GM19455 (cell line): ENCODE measurements around the gene FILIP1L.

Experiments used
- ATAC-seq: cut with Tn5 transposase; IDR thresholded peaks from one replicate; pipeline ENCODE4 v1.9.1; 2021; ENCODE audit not compliant: unreplicated experiment

FILIP1L gene

GRCh38 chr3:99929745-99930139, 184.6 kb downstream of the FILIP1L start:
- ATAC-seq, result no peak

GRCh38 chr3:99928771-99929744, 185.2 kb downstream of the FILIP1L start:
- no peak for ATAC-seq

- no peak for ATAC-seq
These were observed 186.4 kb downstream of the FILIP1L start for GRCh38 chr3:99927671-99928457.

GRCh38 chr3:99925584-99926230, 188.6 kb downstream of the FILIP1L start:
- no peak for ATAC-seq

- ATAC-seq, result no peak
These were observed 190.4 kb downstream of the FILIP1L start for GRCh38 chr3:99923873-99924272.

- ATAC-seq, result no peak
These were observed 192.3 kb downstream of the FILIP1L start for GRCh38 chr3:99921986-99922385.

GRCh38 chr3:99921377-99921695, 193.0 kb downstream of the FILIP1L start:
- ATAC-seq, result no peak

GRCh38 chr3:99920481-99921376, 193.6 kb downstream of the FILIP1L start:
- no peak for ATAC-seq

GRCh38 chr3:99919694-99920093, 194.6 kb downstream of the FILIP1L start:
- ATAC-seq, result no peak

- no peak for ATAC-seq
These were observed 195.6 kb downstream of the FILIP1L start for GRCh38 chr3:99918715-99919114.

GRCh38 chr3:99915906-99916432, 198.3 kb downstream of the FILIP1L start:
- ATAC-seq, result no peak

- no peak for ATAC-seq
These were observed 202.9 kb downstream of the FILIP1L start for GRCh38 chr3:99911433-99911832.

GRCh38 chr3:99910752-99911290, 203.5 kb downstream of the FILIP1L start:
- no peak for ATAC-seq

GRCh38 chr3:99909714-99910495, 204.4 kb downstream of the FILIP1L start:
- ATAC-seq, result no peak

GRCh38 chr3:99907959-99908544, 206.2 kb downstream of the FILIP1L start:
- ATAC-seq, result no peak

GRCh38 chr3:99903869-99904268, 210.4 kb downstream of the FILIP1L start:
- ATAC-seq, result no peak

GRCh38 chr3:99902091-99902490, 212.2 kb downstream of the FILIP1L start:
- ATAC-seq, result no peak

- no peak for ATAC-seq
These were observed 212.9 kb downstream of the FILIP1L start for GRCh38 chr3:99901200-99901926.
